ENCODE measurements around the gene SOWAHA.

DNA sequence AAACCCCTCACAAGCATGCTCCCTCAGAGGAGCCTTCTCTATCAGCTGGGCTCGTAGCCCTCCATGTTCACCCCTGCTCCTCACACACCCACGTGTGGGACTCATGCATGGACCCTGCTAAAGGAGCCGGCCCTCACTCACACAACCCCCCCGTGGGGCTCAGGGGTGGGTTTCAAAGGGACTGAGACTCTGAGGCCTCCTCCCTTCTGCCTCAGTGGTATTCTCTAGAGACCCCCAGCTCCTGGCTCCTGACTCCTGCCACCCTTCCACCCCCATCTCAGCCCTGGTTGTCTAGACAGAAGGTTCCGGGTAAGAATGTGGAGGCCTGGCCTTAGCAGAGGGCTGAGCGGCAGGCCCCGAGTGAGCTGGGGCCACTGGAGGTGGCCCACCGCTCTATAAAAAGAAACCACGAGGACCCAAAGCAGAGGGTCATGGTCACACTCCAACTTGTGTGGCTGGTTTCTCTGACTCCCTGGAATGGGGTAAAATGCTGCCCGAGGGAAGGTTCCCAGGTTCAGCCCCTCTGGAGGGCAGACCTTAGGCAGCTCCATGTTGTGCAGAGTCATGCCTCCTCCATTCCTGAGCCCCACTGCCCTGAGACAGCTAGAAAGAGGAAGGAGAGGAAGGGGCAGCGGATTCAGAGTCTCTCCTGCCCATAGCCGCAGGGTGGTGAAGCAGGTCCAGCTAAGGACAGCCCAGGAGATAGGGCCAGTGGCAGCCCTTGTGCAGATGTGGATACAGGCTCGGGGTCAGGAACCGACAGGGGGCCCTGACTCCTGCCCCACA lies 46.9 kb upstream of the SOWAHA start:
- TF ChIP-seq, protein P1, sequence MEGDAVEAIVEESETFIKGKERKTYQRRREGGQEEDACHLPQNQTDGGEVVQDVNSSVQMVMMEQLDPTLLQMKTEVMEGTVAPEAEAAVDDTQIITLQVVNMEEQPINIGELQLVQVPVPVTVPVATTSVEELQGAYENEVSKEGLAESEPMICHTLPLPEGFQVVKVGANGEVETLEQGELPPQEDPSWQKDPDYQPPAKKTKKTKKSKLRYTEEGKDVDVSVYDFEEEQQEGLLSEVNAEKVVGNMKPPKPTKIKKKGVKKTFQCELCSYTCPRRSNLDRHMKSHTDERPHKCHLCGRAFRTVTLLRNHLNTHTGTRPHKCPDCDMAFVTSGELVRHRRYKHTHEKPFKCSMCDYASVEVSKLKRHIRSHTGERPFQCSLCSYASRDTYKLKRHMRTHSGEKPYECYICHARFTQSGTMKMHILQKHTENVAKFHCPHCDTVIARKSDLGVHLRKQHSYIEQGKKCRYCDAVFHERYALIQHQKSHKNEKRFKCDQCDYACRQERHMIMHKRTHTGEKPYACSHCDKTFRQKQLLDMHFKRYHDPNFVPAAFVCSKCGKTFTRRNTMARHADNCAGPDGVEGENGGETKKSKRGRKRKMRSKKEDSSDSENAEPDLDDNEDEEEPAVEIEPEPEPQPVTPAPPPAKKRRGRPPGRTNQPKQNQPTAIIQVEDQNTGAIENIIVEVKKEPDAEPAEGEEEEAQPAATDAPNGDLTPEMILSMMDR (IDR thresholded peaks at IDR 0.05): no peak
- no peak for TF ChIP-seq POLR2A (IDR thresholded peaks at IDR 0.05)
- TF ChIP-seq POLR2AphosphoS5 (IDR thresholded peaks at IDR 0.05): no peak

Data from prostate gland (tissue), 2 donors.